ENCODE results near the gene TBKBP1.

GRCh38 chr17:47694581-47695428 is 844 bp downstream of the TBKBP1 start:
- TF ChIP-seq POLR2AphosphoS5 (IDR thresholded peaks at IDR 0.05), result no peak
- no peak for TF ChIP-seq CTCF (IDR thresholded peaks at IDR 0.05)
- TF ChIP-seq EP300 (IDR thresholded peaks at IDR 0.05; ENCODE audit: low read depth), result no peak

Measured in transverse colon (tissue), 4 donors.